ENCODE measurements around the gene CACNB1. TPM values are rescaled to one million over a fixed set of nuclear protein-coding genes. Genes with fewer than 3 reads are reported as not detected.

Gene CACNB1
- total and polyA plus RNA-seq, 2 of the 13 experiments (the other 11 are each of a cell fraction or from before 2014, with no cell fraction given): 0.75 to 1.5 TPM

- no peak for TF ChIP-seq ZNF276 (CRISPR knock-in tag; IDR thresholded peaks at IDR 0.05; ENCODE audit: low read depth)
- 0 out of 2 replicates have a peak, but pooled peaks have one; percentile 27 for TF ChIP-seq ZSCAN5A (CRISPR knock-in tag; IDR thresholded peaks at IDR 0.05; ENCODE audit: borderline replicate concordance)
- no peak for TF ChIP-seq ONECUT2 (CRISPR knock-in tag; IDR thresholded peaks at IDR 0.05)
- TF ChIP-seq, protein P1, sequence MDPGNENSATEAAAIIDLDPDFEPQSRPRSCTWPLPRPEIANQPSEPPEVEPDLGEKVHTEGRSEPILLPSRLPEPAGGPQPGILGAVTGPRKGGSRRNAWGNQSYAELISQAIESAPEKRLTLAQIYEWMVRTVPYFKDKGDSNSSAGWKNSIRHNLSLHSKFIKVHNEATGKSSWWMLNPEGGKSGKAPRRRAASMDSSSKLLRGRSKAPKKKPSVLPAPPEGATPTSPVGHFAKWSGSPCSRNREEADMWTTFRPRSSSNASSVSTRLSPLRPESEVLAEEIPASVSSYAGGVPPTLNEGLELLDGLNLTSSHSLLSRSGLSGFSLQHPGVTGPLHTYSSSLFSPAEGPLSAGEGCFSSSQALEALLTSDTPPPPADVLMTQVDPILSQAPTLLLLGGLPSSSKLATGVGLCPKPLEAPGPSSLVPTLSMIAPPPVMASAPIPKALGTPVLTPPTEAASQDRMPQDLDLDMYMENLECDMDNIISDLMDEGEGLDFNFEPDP (CRISPR knock-in tag; conservative IDR thresholded peaks at IDR 0.05): no peak
- TF ChIP-seq NFE2 (CRISPR knock-in tag; IDR thresholded peaks at IDR 0.05): no peak
- TF ChIP-seq HNRNPK (IDR thresholded peaks at IDR 0.05; ENCODE audit: low read depth, low read length, poor library complexity, severe bottlenecking): no peak
- TF ChIP-seq ZNF713 (CRISPR knock-in tag; IDR thresholded peaks at IDR 0.05): no peak
- peak; percentile 66 for TF ChIP-seq RAD21 (CRISPR knock-in tag; IDR thresholded peaks at IDR 0.05)
- no peak for TF ChIP-seq TOE1 (CRISPR knock-in tag; IDR thresholded peaks at IDR 0.05)
- TF ChIP-seq ZNF337 (CRISPR knock-in tag; IDR thresholded peaks at IDR 0.05; ENCODE audit: borderline replicate concordance, low read depth): no peak
- TF ChIP-seq ZNF737 (CRISPR knock-in tag; IDR thresholded peaks at IDR 0.05; ENCODE audit: borderline replicate concordance): no peak
- no peak for TF ChIP-seq ADNP (CRISPR knock-in tag; IDR thresholded peaks at IDR 0.05)
- TF ChIP-seq PITX1 (CRISPR knock-in tag; IDR thresholded peaks at IDR 0.05): no peak
- TF ChIP-seq ETV5 (CRISPR knock-in tag; IDR thresholded peaks at IDR 0.05; ENCODE audit: borderline replicate concordance): no peak
- TF ChIP-seq BRCA1 (CRISPR knock-in tag; IDR thresholded peaks at IDR 0.05): no peak
- TF ChIP-seq ARID4A (CRISPR knock-in tag; IDR thresholded peaks at IDR 0.05; ENCODE audit: borderline replicate concordance): no peak
- TF ChIP-seq TEAD3 (CRISPR knock-in tag; optimal IDR thresholded peaks at IDR 0.05; ENCODE audit: borderline replicate concordance): no peak
- no peak for TF ChIP-seq PAX8 (CRISPR knock-in tag; IDR thresholded peaks at IDR 0.05; ENCODE audit: borderline replicate concordance)
- TF ChIP-seq POLR2A (IDR thresholded peaks at IDR 0.05; ENCODE audit: insufficient read depth in 1 of 2, low read depth in 2 of 2, low read length in 2 of 2): no peak
- TF ChIP-seq SKI (IDR thresholded peaks at IDR 0.05; ENCODE audit: partially characterized antibody): no peak
- no peak for TF ChIP-seq ZNF749 (CRISPR knock-in tag; IDR thresholded peaks at IDR 0.05; ENCODE audit: borderline replicate concordance)
These were observed 34.4 kb upstream of the CACNB1 start (continued) for GRCh38 chr17:39231591-39232551.
